ENCODE data around the gene NT5E. TPM values are rescaled to one million over a fixed set of nuclear protein-coding genes. Genes with fewer than 3 reads are reported as not detected.

Gene NT5E
- total RNA-seq, 1 donor = 6.7 TPM

Other genes starting within 250 kb of the NT5E start
- 59.7 TPM for gene SNX14, start 143.8 kb downstream of the NT5E start, total RNA-seq
- gene SYNCRIP, start 192.8 kb downstream of the NT5E start, total RNA-seq = 52.4 TPM

All from mononuclear cell (primary cell).